Progenitor cell of endocrine pancreas (in vitro differentiated cells): ENCODE measurements around the gene SEC22A. TPM values are rescaled to one million over a fixed set of nuclear protein-coding genes. Genes with fewer than 3 reads are reported as not detected.

Experiments used
- DNase-seq: peaks from one replicate; pipeline ENCODE4 v3.0.0; 2021; ENCODE audit warnings: low spot score; ENCODE audit not compliant: unreplicated experiment
- H3K27ac Mint-ChIP-seq: 2 replicates; pipeline ENCODE4 v1.8.0; 2021; ENCODE audit warnings: mild to moderate bottlenecking, moderate library complexity, mixed read lengths
- H3K27me3 Mint-ChIP-seq: 2 replicates; pipeline ENCODE4 v1.8.0; 2021; ENCODE audit warnings: mixed read lengths
- H3K36me3 Mint-ChIP-seq: 2 replicates; pipeline ENCODE4 v1.8.0; 2022; ENCODE audit warnings: mixed read lengths; ENCODE audit not compliant: insufficient read depth
- H3K4me1 Mint-ChIP-seq: 2 replicates; pipeline ENCODE4 v1.8.0; 2021; ENCODE audit warnings: low read depth, mixed read lengths
- H3K4me3 Mint-ChIP-seq: 2 replicates; pipeline ENCODE4 v1.8.0; 2021; ENCODE audit warnings: low read depth, mild to moderate bottlenecking, moderate library complexity, mixed read lengths
- H3K9me3 Mint-ChIP-seq: 2 replicates; pipeline ENCODE4 v1.8.0; 2021; ENCODE audit warnings: low read depth, mixed read lengths
- CTCF ChIP-seq: fragments of 200-600 bp; sonication (generic); IDR thresholded peaks from one replicate; pipeline ENCODE4 v1.5.0; 2021; ENCODE audit warnings: antibody characterized with exemption, mild to moderate bottlenecking; ENCODE audit not compliant: unreplicated experiment
- total RNA-seq: library from RNA; stranded (reverse); gene quantifications from 2 replicates; pipeline ENCODE4 v1.2.1, GENCODE V29; 2021

SEC22A gene
- total RNA-seq, 1 donor from 2014 or later, result 14.0 TPM

- H3K9me3 Mint-ChIP-seq, result peaks cover 16% of the 10 kb centered on the region
- no peak for TF ChIP-seq CTCF
- H3K27ac Mint-ChIP-seq, result peak overlapping the region; percentile 29
- no peaks in the 10 kb centered on the region for H3K4me1 Mint-ChIP-seq
- no peak overlapping the region for H3K4me3 Mint-ChIP-seq
- H3K36me3 Mint-ChIP-seq, result peaks cover 18% of the 10 kb centered on the region
- no peak for DNase-seq
- H3K27me3 Mint-ChIP-seq, result no peaks in the 10 kb centered on the region
These were observed 60.5 kb downstream of the SEC22A start for GRCh38 chr3:123262226-123262625.

GRCh38 chr3:123262868-123263267, 61.1 kb downstream of the SEC22A start:
- DNase-seq, result no peak
- H3K4me1 Mint-ChIP-seq, result no peaks in the 10 kb centered on the region
- no peak for TF ChIP-seq CTCF
- peaks cover 20% of the 10 kb centered on the region for H3K36me3 Mint-ChIP-seq
- H3K4me3 Mint-ChIP-seq, result no peak overlapping the region
- peaks cover 16% of the 10 kb centered on the region for H3K9me3 Mint-ChIP-seq
- no peaks in the 10 kb centered on the region for H3K27me3 Mint-ChIP-seq
- H3K27ac Mint-ChIP-seq, result no peak overlapping the region

GRCh38 chr3:123263941-123264340, 62.2 kb downstream of the SEC22A start:
- no peak overlapping the region for H3K27ac Mint-ChIP-seq
- H3K4me1 Mint-ChIP-seq, result no peaks in the 10 kb centered on the region
- H3K9me3 Mint-ChIP-seq, result peaks cover 16% of the 10 kb centered on the region
- DNase-seq, result no peak
- H3K36me3 Mint-ChIP-seq, result peaks cover 22% of the 10 kb centered on the region
- no peak for TF ChIP-seq CTCF
- no peak overlapping the region for H3K4me3 Mint-ChIP-seq
- no peaks in the 10 kb centered on the region for H3K27me3 Mint-ChIP-seq

GRCh38 chr3:123267821-123268220, 66.1 kb downstream of the SEC22A start:
- H3K27me3 Mint-ChIP-seq, result no peaks in the 10 kb centered on the region
- H3K27ac Mint-ChIP-seq, result peak overlapping the region; percentile 21
- H3K36me3 Mint-ChIP-seq, result peaks cover 27% of the 10 kb centered on the region
- TF ChIP-seq CTCF, result no peak
- DNase-seq, result no peak
- no peaks in the 10 kb centered on the region for H3K4me1 Mint-ChIP-seq
- H3K9me3 Mint-ChIP-seq, result peaks cover 16% of the 10 kb centered on the region
- no peak overlapping the region for H3K4me3 Mint-ChIP-seq

- no peak for TF ChIP-seq CTCF
- H3K27me3 Mint-ChIP-seq, result no peaks in the 10 kb centered on the region
- no peak for DNase-seq
- no peak overlapping the region for H3K27ac Mint-ChIP-seq
- no peaks in the 10 kb centered on the region for H3K4me1 Mint-ChIP-seq
- H3K4me3 Mint-ChIP-seq, result no peak overlapping the region
- H3K36me3 Mint-ChIP-seq, result peaks cover 21% of the 10 kb centered on the region
- peaks cover 12% of the 10 kb centered on the region for H3K9me3 Mint-ChIP-seq
These were observed 69.1 kb downstream of the SEC22A start for GRCh38 chr3:123270818-123271217.
